Measurements from ENCODE around the gene COL18A1.

Gene COL18A1

GRCh38 chr21:45470773-45471524 is 66.0 kb downstream of the COL18A1 start:
- no peak for DNase-seq

GRCh38 chr21:45471525-45472221 is 66.7 kb downstream of the COL18A1 start:
- DNase-seq: no peak

DNA sequence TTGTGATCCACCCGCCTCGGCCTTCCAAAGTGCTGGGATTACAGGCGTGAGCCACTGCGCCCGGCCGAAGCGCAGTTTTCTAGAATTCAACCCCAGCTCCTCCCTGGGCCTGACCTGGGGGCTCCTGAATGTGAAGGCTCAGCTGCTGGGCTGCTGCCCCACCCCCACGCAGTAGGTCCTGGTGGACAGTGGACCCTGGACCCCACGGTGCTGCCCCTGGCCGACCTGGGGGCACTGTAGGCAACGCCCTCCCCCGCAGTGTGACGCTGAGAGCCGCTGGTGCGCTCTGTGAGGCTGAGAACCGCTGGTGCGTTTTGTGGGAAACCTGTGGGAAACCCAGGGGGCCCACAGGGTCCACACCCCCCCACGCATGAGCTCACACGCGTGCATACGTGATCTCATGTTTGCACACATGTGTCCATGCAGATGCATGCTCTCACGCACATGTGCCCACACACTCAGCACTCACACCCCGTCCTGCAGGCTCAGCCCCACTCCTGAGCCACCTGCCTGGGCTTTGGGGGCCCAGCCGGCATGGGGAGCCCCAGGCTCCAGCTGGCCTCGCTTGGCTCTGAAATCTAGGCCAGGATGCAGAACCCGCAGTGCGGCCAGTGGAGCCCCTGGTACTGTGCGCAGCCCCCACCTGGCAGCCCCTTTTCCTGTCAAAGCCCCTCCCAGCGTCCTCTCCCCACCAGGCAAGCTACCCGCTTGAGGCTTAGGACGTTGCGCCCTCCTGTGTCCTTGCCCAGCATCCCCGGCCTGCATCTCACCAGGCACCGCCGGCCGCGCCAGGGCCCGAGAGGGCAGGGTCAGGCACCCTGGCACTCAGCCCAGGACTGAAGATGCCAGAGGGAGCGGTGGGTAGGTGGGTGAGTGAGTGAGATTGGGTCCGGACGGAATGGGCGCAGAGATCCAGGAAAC is 67.7 kb downstream of the COL18A1 start:
- no peak for DNase-seq

GRCh38 chr21:45473496-45474322 is 68.7 kb downstream of the COL18A1 start:
- no peak for DNase-seq

- DNase-seq: no peak
Observed at GRCh38 chr21:45474323-45474950, 69.5 kb downstream of the COL18A1 start.

DNA sequence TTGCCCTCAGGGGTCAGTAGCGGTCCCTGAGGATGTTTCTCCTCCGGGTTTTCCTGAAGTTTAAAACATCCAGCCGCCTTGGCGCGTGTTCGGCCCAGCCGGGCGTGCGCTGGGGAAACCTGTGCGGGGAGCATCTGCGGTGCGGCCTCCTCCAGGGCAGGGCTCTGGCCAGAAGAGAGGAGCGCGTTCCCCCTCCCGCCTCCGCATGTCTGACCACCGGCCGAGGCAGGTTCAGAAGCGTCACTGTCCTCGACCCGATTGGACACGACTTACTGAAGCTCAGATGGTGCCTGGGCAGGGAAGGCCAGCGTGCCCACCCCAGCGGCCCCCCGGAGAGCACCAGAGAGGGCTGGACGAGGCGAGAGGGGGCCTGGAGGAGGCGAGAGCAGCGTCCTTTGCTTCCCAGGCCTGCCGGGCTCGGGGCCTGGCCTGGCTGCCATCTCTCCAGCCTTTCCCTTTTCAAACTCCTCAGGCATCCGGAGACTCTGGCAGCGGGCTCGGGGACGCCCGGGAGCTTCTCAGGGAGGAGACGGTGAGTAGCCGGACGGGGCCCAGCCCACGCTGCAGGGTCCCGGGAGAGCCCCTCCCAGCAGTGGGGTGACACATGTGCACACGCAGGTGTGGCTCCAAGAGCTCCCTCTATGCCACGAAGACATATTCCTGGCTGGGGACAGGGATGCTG is 70.2 kb downstream of the COL18A1 start:
- no peak for DNase-seq

DNA sequence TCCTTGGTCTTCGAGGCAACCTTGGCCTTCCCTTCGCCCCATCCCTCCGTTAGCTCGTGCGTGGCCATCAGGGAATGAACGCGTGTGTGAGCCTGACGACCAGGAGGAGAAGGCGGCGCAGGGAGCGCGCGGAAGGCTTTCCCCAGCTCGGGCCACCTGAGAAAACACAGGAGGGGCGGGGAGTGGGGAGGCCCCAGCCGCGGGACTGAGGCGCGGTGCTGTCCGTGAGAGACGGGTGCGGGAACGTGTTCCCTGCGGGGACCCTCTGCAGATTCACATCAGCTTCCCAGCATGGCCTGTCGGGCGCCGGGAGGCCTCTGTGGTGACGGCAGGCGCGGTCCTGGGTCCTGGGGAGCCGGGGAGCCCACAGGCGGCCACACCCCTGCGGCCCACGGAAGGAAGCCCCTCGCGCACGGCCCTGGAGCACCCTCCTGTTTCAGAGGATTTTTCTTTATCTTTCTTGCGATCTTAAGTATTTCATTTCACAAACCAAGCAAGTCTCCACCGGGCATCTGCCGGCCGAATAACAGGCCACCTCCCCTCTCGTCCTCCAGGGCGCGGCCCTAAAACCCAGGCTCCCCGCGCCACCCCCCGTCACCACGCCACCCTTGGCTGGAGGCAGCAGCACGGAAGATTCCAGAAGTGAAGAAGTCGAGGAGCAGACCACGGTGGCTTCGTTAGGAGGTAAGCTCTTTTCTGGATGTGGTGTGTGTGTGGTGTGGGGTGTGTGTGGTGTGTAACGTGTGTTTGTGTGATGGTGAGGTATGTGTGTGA is 71.0 kb downstream of the COL18A1 start:
- DNase-seq: no peak

DNA sequence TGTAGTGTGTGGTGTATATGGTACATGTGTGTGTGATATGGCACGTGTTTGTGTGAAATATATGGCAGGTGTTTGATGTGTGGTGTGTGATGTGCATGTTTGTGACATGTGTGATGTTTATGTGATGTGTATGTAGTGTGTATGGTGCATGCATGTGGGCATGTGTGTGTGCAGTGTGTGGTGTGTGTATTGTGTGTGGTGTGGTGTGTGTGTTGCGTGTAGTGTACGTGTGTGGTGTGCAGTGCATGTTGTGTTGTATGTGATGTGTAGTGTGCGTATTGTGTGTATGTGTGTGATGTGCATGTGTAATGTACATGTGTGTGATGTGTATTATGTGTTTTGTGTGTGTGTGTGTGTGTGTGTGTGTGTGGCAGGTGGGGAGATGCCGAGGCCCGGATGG is 71.6 kb downstream of the COL18A1 start:
- no peak for DNase-seq

GRCh38 chr21:45477176-45478114 is 72.5 kb downstream of the COL18A1 start:
- DNase-seq: no peak

GRCh38 chr21:45478115-45478801 is 73.3 kb downstream of the COL18A1 start:
- DNase-seq: no peak

DNA sequence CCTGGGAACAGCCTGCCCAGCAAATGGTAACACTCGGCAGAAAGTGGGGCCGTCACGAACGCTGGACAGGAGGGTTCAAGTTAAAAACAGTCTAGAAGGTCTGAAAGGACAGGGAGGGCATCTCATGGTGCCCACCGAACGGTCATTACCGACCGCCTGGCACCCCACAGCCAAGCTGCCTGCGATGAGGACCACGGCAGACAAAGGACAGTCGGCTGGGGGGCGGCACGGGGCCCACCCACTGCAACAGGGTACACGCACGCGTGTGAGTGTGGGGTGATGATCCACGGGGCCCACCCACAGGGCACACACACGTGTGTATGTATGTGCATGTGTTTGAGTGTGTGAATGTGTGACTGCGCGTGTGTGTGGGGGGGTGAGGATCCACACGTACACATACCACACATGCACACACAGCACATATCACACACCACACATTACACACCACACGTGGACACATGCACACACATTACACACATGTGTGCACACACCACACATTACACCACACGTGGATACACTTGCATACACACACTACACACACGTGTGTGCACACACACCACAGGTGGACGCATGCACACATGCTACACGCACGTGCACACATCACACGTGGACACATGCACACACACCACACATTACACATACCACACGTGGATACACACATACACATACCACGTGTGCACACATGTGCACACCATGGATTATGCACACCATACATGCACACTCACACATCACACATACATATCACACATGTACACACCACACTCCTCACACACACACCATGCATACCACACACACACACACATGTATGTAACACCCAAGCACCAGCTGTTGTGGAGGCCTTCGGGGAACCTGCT is 74.1 kb downstream of the COL18A1 start:
- DNase-seq: no peak

- DNase-seq: no peak
Observed at GRCh38 chr21:45479691-45480675, 75.0 kb downstream of the COL18A1 start.

DNA sequence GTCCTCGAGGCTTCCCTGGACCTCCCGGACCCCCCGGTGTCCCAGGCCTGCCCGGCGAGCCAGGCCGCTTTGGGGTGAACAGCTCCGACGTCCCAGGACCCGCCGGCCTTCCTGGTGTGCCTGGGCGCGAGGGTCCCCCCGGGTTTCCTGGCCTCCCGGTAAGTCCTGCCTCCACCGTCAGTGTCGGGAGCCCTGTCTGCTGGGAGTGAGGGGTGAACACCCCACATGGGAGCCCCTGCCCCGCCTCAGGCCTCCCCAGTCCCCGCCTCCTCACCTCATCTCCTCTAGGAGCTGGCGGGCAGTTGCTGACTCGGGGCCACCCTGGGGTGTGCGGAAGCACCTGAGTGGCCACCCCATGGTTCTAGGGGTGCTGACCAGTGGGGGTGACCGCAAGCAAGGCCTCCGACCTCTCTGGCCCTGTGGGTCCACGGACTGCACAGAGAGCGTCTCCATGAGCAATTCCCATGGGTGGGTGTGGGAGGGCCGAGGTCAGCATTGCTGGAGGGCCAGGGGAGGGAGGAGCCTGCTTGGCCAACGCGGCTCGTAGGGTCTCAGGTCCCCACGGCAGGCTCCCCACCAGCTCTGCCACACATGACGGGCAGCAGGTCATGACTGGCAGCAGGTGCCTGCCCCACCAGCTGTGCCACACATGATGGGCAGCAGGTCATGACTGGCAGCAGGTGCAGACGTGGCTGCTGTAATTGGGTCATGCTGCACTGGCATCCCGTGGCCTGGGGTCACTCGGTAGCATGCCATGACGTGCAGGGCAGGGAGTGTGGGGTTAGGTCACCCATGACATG is 75.9 kb downstream of the COL18A1 start:
- no peak for DNase-seq

- DNase-seq: no peak
Observed at GRCh38 chr21:45481566-45481965, 76.6 kb downstream of the COL18A1 start.
